Smooth muscle cell (in vitro differentiated cells): ENCODE measurements around the gene CCKAR. TPM values are rescaled to one million over a fixed set of nuclear protein-coding genes. Genes with fewer than 3 reads are reported as not detected.

ENCODE experiments used
- DNase-seq: peaks from one replicate; lab custom pipeline; 2025; ENCODE audit not compliant: unreplicated experiment; lab: John Stamatoyannopoulos, UW
- H2AFZ ChIP-seq: fragments of 200-600 bp; sonication (generic); 2 replicates; pipeline ENCODE4 v1.6.0; 2016; ENCODE audit warnings: antibody characterized with exemption, low read depth, mild to moderate bottlenecking
- H3F3A ChIP-seq: fragments of 200-600 bp; sonication (generic); 2 replicates; pipeline ENCODE4 v1.6.0; 2017; ENCODE audit warnings: antibody characterized with exemption, low read depth
- H3K27ac ChIP-seq: fragments of 200-600 bp; sonication (generic); 2 replicates; pipeline ENCODE4 v1.5.1; 2016; ENCODE audit warnings: low read depth, mild to moderate bottlenecking
- H3K27me3 ChIP-seq: fragments of 200-600 bp; sonication (generic); 2 replicates; pipeline ENCODE4 v1.6.1; 2016; ENCODE audit warnings: low read depth, mild to moderate bottlenecking
- H3K36me3 ChIP-seq: fragments of 200-600 bp; sonication (generic); 2 replicates; pipeline ENCODE4 v1.5.1; 2016; ENCODE audit warnings: low read depth
- H3K4me1 ChIP-seq: fragments of 200-600 bp; sonication (generic); 2 replicates; pipeline ENCODE4 v1.5.1; 2016; ENCODE audit warnings: low read depth
- H3K4me2 ChIP-seq: fragments of 200-600 bp; sonication (generic); 2 replicates; pipeline ENCODE4 v1.6.0; 2016; ENCODE audit warnings: mild to moderate bottlenecking
- H3K4me3 ChIP-seq: fragments of 200-600 bp; sonication (generic); 2 replicates; pipeline ENCODE4 v1.5.1; 2016; ENCODE audit warnings: mild to moderate bottlenecking
- H3K79me2 ChIP-seq: fragments of 200-600 bp; sonication (generic); 2 replicates; pipeline ENCODE4 v1.6.0; 2016; ENCODE audit warnings: low read depth, mild to moderate bottlenecking
- H3K9ac ChIP-seq: fragments of 200-600 bp; sonication (generic); 2 replicates; pipeline ENCODE4 v1.6.0; 2016; ENCODE audit warnings: low read depth
- H3K9me3 ChIP-seq: fragments of 200-600 bp; sonication (generic); replicated peaks from 2 replicates; pipeline ENCODE4 v1.5.1; 2016; ENCODE audit warnings: low read depth
- H4K20me1 ChIP-seq: fragments of 200-600 bp; sonication (generic); 2 replicates; pipeline ENCODE4 v1.6.0; 2016; ENCODE audit warnings: low read depth
- CTCF ChIP-seq: fragments of 200-600 bp; sonication (generic); IDR thresholded peaks from 2 replicates; pipeline ENCODE4 v1.5.1; 2017; ENCODE audit warnings: borderline replicate concordance, mild to moderate bottlenecking, antibody characterized with exemption; ENCODE audit not compliant: insufficient read depth, poor library complexity, severe bottlenecking
- WGBS: methylation state at CpG from one replicate; pipeline ENCODE4 v1.1.7; 2016; ENCODE audit warnings: low lambda C conversion rate; 5-methylcytosine and 5-hydroxymethylcytosine counted together
- polyA plus RNA-seq: library from polyadenylated mRNA; unstranded; fragments of >200 nt; fragmentation: Nextera tagmentation; extraction: Ambion mirVana; gene quantifications from 2 replicates; pipeline ENCODE4 v1.2.1, GENCODE V29; 2016
- total RNA-seq: library from RNA; depleted of rRNA; stranded (reverse); fragments of >200 nt; gene quantifications from 2 replicates; pipeline ENCODE4 v1.2.3, GENCODE V29; 2014

The CCKAR gene
- total and polyA plus RNA-seq, 2 experiments from 2014 or later = 0.18 to 0.32 TPM

- Histone ChIP-seq H3K9me3 (no peaks in the 10 kb centered on the region), H3K36me3 (no peaks in the 10 kb centered on the region), H3F3A (no peaks in the 10 kb centered on the region), H3K4me2 (no peak overlapping the region), H3K27me3 (no peaks in the 10 kb centered on the region), H3K79me2 (no peaks in the 10 kb centered on the region), H4K20me1 (no peaks in the 10 kb centered on the region), H2AFZ (no peak overlapping the region), H3K4me1 (no peaks in the 10 kb centered on the region), H3K9ac (no peak overlapping the region), H3K27ac (no peak overlapping the region), H3K4me3 (no peak overlapping the region)
- no peak for TF ChIP-seq CTCF
- WGBS = 81% methylated on average over 15 of the region's 15 CpGs
- no peak for DNase-seq
Measured at GRCh38 chr4:26452565-26453531, 37.4 kb downstream of the CCKAR start.

DNA sequence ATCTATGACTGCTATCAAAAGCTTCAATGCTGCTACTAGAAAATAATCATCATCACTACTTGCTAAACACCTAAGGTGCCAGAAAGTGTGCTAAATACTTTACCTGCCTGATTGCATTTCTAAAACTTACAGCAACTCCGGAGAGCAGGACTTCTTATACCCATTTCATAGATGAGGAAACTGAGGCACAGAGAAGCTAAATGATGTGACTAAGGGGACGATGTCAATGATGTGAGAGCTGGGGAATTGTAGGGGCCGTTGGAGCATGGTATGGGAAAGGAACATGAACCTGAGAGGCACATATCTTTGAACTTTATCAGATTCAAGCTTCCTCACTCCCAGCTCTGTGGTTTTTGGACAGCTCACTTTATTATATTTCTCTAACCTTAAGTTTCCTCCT lies 38.7 kb downstream of the CCKAR start:
- Histone ChIP-seq H3K4me2 (no peak overlapping the region), H3K79me2 (no peaks in the 10 kb centered on the region), H3K9ac (no peak overlapping the region), H3K9me3 (no peaks in the 10 kb centered on the region), H3K27me3 (no peaks in the 10 kb centered on the region), H3F3A (no peaks in the 10 kb centered on the region), H3K4me3 (no peak overlapping the region), H3K27ac (no peak overlapping the region), H4K20me1 (no peaks in the 10 kb centered on the region), H3K36me3 (no peaks in the 10 kb centered on the region), H2AFZ (no peak overlapping the region), H3K4me1 (no peaks in the 10 kb centered on the region)
- no peak for DNase-seq
- WGBS = 92% methylated on average over 3 of the region's 3 CpGs
- no peak for TF ChIP-seq CTCF

- no peak for DNase-seq
- Histone ChIP-seq H3K9me3 (no peaks in the 10 kb centered on the region), H3K79me2 (no peaks in the 10 kb centered on the region), H3K9ac (no peak overlapping the region), H3K4me2 (no peak overlapping the region), H3K27ac (no peak overlapping the region), H3K4me3 (no peak overlapping the region), H4K20me1 (no peaks in the 10 kb centered on the region), H3K36me3 (no peaks in the 10 kb centered on the region), H3K4me1 (no peaks in the 10 kb centered on the region), H3F3A (no peaks in the 10 kb centered on the region), H3K27me3 (no peaks in the 10 kb centered on the region), H2AFZ (no peak overlapping the region)
- TF ChIP-seq CTCF = no peak
- 88% methylated on average over 5 of the region's 5 CpGs for whole genome bisulfite sequencing
Measured at GRCh38 chr4:26450418-26450817, 39.9 kb downstream of the CCKAR start.
